AG04449 (cell line): ENCODE data around the gene RPLP2.

Experiments
- CTCF ChIA-PET: fragments of 350-600 bp; formaldehyde crosslinking; extraction: SDS; loops from one replicate; lab custom pipeline; 2021; ENCODE audit warnings: antibody characterized with exemption; lab: Yijun Ruan, JAX
- POLR2A ChIA-PET: fragments of 400-600, 350-600 bp; formaldehyde crosslinking; extraction: SDS; loops from one replicate; lab custom pipeline; 2020; ENCODE audit warnings: antibody characterized with exemption, inconsistent platforms; lab: Yijun Ruan, JAX
- DNase-seq: peaks from one replicate; pipeline ENCODE4 v3.0.0-alpha.2; 2010; ENCODE audit warnings: low read depth, low spot score
- H3K4me3 ChIP-seq: 2 replicates; pipeline ENCODE4 v1.5.1; 2011; ENCODE audit warnings: low read depth, mild to moderate bottlenecking, control low read depth, low read length
- CTCF ChIP-seq: IDR thresholded peaks from one replicate; pipeline ENCODE4 v1.5.1; 2011; ENCODE audit warnings: mild to moderate bottlenecking, moderate library complexity, low read length, control low read depth, inconsistent platforms; ENCODE audit not compliant: insufficient read depth; ENCODE audit errors: missing control alignments

RPLP2 gene

GRCh38 chr11:813456-814096, 3.8 kb downstream of the RPLP2 start:
- no peak for DNase-seq
- ChIA-PET POLR2A (no interaction called here), CTCF (no interaction called here)
- no peak overlapping the region for H3K4me3 ChIP-seq
- no peak for TF ChIP-seq CTCF

- TF ChIP-seq CTCF = no peak
- DNase-seq = no peak
- no peak overlapping the region for H3K4me3 ChIP-seq
- POLR2A ChIA-PET = interaction anchor here (1.7 kb wide), 1 partner anchor 27 kb away, joined by 5 read pairs; the partner anchor contains the start of gene TSPAN4
- CTCF ChIA-PET = interaction anchor here (1.5 to 1.7 kb wide), 2 partner anchors 12 to 19 kb away, joined by 4 read pairs; partner anchors contain the start of gene CRACR2B
These were observed 6.1 kb downstream of the RPLP2 start for GRCh38 chr11:815675-816432.

- CTCF ChIA-PET = interaction anchor here (1.5 to 1.7 kb wide), 2 partner anchors 11 to 18 kb away, joined by 4 read pairs; partner anchors contain the start of gene CRACR2B
- POLR2A ChIA-PET = interaction anchor here (1.7 kb wide), 1 partner anchor 26 kb away, joined by 5 read pairs; the partner anchor contains the start of gene TSPAN4
- no peak for DNase-seq
- TF ChIP-seq CTCF = no peak
- no peak overlapping the region for H3K4me3 ChIP-seq
These were observed 6.6 kb downstream of the RPLP2 start for GRCh38 chr11:816433-816779.

GRCh38 chr11:818396-819128, 8.8 kb downstream of the RPLP2 start, which contains the start of gene PNPLA2:
TSS of gene PNPLA2 (plus strand) at chr11:818914. CDS start at chr11:819719, 805 bp downstream.
- no peak for DNase-seq
- CTCF ChIA-PET = interaction anchor here (0.7 to 1.4 kb wide), 5 partner anchors 15 to 80 kb away, joined by 3 to 5 read pairs (median 4); no protein-coding TSS in a partner anchor
- no peak for TF ChIP-seq CTCF

GRCh38 chr11:819129-819931, 9.6 kb downstream of the RPLP2 start:
- TF ChIP-seq CTCF = peak; percentile 25
- CTCF ChIA-PET = interaction anchor here (0.7 to 1.4 kb wide), 5 partner anchors 14 to 79 kb away, joined by 3 to 5 read pairs (median 4); no protein-coding TSS in a partner anchor
- no peak for DNase-seq
- peak overlapping the region; percentile 72 for H3K4me3 ChIP-seq
- POLR2A ChIA-PET = interaction anchor here (0.7 to 4.6 kb wide), 15 partner anchors 8 to 123 kb away, joined by 3 to 96 read pairs (median 6); partner anchors contain the start of genes CD151, PIDD1, RPLP2 and TMEM80

More at GRCh38 chr11:818396-819128, 8.8 kb downstream of the RPLP2 start, which contains the start of gene PNPLA2:
- POLR2A ChIA-PET = interaction anchor here (0.7 to 4.6 kb wide), 15 partner anchors 7 to 123 kb away, joined by 3 to 96 read pairs (median 6); partner anchors contain the start of genes CD151, PIDD1, RPLP2 and TMEM80
- H3K4me3 ChIP-seq = peak within 1 kb of the TSS; percentile 72
